ENCODE measurements around the gene CNTNAP2.

The CNTNAP2 gene

GRCh38 chr7:146503844-146504243, 387.2 kb downstream of the CNTNAP2 start:
- no peak overlapping the region for H3K27ac ChIP-seq
- TF ChIP-seq, protein P1, sequence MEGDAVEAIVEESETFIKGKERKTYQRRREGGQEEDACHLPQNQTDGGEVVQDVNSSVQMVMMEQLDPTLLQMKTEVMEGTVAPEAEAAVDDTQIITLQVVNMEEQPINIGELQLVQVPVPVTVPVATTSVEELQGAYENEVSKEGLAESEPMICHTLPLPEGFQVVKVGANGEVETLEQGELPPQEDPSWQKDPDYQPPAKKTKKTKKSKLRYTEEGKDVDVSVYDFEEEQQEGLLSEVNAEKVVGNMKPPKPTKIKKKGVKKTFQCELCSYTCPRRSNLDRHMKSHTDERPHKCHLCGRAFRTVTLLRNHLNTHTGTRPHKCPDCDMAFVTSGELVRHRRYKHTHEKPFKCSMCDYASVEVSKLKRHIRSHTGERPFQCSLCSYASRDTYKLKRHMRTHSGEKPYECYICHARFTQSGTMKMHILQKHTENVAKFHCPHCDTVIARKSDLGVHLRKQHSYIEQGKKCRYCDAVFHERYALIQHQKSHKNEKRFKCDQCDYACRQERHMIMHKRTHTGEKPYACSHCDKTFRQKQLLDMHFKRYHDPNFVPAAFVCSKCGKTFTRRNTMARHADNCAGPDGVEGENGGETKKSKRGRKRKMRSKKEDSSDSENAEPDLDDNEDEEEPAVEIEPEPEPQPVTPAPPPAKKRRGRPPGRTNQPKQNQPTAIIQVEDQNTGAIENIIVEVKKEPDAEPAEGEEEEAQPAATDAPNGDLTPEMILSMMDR (conservative IDR thresholded peaks at IDR 0.05): no peak

DNA sequence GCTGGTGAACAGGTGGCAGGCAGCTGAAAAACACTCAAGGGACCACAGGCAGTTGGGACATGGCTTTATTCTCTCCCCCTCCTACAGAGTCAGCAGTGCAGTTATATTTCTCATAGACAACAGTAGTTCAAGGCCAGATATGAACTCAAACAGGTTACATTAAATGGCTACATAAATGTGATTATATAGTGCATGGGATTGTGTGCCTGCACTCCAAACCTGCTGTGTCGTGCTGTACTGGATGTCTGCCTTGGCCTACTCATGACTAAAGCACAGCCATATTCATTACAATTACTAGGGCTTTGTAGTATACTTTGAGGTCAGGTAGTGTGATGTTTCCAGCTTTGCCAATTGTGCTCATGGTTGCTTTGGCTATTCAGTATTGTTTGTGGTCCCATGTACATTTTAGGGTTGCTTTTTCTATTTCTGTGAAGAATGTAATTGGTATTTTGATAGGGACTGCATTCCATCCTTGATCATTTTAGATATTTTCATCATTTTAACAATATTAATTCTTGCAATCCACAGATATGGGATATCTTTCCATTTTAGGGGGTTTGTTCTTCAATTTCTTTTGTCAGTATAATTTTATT, 393.6 kb downstream of the CNTNAP2 start:
- TF ChIP-seq, protein P1 (conservative IDR thresholded peaks at IDR 0.05): no peak
- no peak overlapping the region for H3K27ac ChIP-seq

DNA sequence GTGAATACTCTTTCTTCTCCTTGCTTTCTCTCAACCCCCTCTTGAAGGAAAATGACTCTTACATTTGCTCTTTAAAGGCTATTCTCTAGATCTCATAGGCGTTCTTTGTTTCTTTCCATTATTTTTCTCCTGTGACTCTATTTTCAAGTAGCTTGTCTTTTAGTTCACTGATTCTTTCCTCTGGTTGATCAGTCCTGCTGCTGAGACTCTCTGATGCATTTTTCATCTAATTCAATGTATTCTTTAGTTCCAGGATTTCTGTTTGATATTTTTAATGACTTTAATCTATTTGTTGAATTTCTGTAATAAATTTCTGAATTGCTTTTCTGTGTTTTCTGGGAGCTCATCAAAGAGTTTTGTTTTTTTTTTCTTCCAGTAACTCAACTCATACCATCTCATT, 397.7 kb downstream of the CNTNAP2 start:
- no peak overlapping the region for H3K27ac ChIP-seq
- TF ChIP-seq, protein P1 (conservative IDR thresholded peaks at IDR 0.05): no peak

DNA sequence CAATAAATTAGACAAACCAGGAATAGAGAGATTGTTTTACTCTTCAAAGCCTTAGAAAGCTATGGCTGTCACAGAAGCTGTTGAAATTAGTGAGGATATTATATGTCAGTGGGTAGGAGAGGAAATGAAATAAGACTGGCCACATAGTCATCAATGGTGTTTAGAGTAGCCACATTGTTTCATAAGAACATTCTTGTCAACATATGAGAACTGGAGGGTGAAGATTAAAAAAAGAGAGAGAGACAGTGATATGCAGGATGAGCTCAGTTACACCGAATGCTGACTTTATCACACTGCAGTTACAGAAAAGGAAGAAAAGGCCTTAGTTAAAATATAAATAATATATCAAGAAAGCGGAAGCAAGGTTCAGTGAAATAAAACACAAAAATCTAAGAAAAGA, 412.0 kb downstream of the CNTNAP2 start:
- TF ChIP-seq, protein P1 (conservative IDR thresholded peaks at IDR 0.05): no peak
- no peak overlapping the region for H3K27ac ChIP-seq

DNA sequence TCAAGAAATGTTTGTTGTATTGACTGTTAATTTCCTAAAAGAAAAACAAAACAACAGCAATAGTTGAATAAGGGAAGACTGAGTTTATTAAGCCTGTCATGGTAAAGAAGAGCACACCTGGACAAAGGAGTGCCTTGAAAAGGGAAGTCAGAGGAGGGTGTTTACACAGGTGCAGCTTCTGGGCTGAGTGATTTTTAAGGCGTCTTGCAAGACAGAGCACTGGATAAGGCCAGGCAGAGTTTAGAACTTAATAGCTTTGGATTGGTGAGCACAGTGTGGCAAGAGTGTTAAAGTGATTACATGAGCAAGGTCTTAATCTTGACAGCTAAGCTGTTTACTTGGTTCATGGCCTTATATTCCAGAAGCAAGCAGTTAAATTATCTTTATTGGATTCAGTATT, 423.2 kb downstream of the CNTNAP2 start:
- TF ChIP-seq, protein P1 (conservative IDR thresholded peaks at IDR 0.05): no peak
- no peak overlapping the region for H3K27ac ChIP-seq

- H3K27ac ChIP-seq: no peak overlapping the region
- TF ChIP-seq, protein P1 (conservative IDR thresholded peaks at IDR 0.05): no peak
Observed at GRCh38 chr7:146542101-146542500, 425.5 kb downstream of the CNTNAP2 start.

- no peak overlapping the region for H3K27ac ChIP-seq
- TF ChIP-seq, protein P1 (conservative IDR thresholded peaks at IDR 0.05): no peak
Observed at GRCh38 chr7:146544748-146545147, 428.1 kb downstream of the CNTNAP2 start.

Data from VCaP (cell line).